Breast epithelium (tissue), 3 donors: ENCODE data around the gene METTL16.

Source experiments
- POLR2A ChIP-seq: fragments of 450-650 bp; IDR thresholded peaks from one replicate; pipeline ENCODE4 v1.6.1; 2016; ENCODE audit warnings: antibody characterized with exemption, mild to moderate bottlenecking, moderate library complexity
- TF ChIP-seq, protein P1 (sequence below), 3 donors: fragments of 450-650 bp; IDR thresholded peaks; one replicate each; pipeline ENCODE4 v1.5.1; 2016 to 2017; ENCODE audit warnings: antibody characterized with exemption in 3 of 3, mild to moderate bottlenecking in 3 of 3, moderate library complexity in 3 of 3

DNA sequence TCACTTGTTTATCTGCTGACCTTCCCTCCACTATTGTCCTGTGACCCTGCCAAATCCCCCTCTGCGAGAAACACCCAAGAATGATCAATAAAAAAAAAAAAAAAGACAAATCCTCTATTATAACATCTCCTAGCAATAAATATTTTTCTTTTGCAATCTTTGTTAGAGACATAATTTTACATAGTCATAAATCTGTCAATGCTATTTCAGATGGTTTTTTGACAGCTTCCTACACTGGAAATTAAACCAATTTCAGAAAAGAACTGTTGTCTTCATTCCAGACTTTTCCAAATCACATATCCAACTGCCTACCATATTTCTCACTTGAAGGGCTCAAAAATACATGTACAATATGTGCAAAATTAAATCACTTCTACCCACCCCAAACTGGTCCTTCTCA is 3.7 kb downstream of the METTL16 start:
- TF ChIP-seq POLR2A: no peak
- TF ChIP-seq, protein P1, sequence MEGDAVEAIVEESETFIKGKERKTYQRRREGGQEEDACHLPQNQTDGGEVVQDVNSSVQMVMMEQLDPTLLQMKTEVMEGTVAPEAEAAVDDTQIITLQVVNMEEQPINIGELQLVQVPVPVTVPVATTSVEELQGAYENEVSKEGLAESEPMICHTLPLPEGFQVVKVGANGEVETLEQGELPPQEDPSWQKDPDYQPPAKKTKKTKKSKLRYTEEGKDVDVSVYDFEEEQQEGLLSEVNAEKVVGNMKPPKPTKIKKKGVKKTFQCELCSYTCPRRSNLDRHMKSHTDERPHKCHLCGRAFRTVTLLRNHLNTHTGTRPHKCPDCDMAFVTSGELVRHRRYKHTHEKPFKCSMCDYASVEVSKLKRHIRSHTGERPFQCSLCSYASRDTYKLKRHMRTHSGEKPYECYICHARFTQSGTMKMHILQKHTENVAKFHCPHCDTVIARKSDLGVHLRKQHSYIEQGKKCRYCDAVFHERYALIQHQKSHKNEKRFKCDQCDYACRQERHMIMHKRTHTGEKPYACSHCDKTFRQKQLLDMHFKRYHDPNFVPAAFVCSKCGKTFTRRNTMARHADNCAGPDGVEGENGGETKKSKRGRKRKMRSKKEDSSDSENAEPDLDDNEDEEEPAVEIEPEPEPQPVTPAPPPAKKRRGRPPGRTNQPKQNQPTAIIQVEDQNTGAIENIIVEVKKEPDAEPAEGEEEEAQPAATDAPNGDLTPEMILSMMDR (IDR thresholded peaks at IDR 0.05): no peak
